ENCODE measurements around the gene RGS2.

Gene RGS2

DNA sequence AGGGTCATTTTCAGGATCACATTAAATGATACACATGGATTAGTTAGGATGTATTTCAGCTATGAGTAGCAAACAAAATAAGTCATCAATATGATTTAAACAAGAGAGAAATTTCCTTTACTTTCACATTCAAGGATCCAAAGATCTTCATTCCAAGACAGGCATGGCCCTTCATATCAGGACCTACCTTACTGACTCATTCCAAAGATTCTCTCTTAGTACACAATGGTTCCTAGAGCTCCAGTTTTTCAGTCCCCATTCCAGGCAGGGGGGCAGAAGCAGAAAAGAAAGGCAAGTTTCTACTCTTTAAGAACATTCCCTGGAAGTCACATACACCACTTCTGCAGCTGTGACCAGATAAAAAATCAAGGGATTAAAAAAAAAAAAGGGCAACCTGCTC lies 23.7 kb downstream of the RGS2 start:
- DNase-seq, result no peak

- DNase-seq, result no peak
Measured at GRCh38 chr1:192835116-192835515, 26.3 kb downstream of the RGS2 start.

GRCh38 chr1:192839162-192840066 lies 30.6 kb downstream of the RGS2 start:
- no peak for DNase-seq

DNA sequence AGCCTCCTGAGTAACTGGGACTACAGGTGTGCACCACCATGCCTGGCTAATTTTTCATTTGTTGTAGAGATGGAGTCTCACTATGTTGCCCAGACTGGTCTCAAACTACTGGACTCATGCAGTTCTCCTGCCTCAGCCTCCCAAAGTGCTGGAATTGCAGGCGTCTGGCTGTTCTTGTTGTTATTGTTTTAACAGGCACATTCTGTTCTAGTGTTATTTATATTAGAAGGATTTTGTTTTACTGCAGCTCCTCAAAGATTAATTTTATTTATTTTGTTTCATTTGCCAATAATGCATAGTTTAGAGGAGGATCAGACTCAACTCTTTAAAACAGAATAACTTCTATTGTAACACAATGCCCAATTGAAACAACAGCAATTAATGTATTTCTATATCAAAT lies 35.5 kb downstream of the RGS2 start:
- DNase-seq, result no peak

GRCh38 chr1:192846950-192847349 lies 38.1 kb downstream of the RGS2 start:
- DNase-seq, result no peak

- no peak for DNase-seq
Measured at GRCh38 chr1:192849011-192849410, 40.2 kb downstream of the RGS2 start.

GRCh38 chr1:192849442-192849841 lies 40.6 kb downstream of the RGS2 start:
- no peak for DNase-seq

GRCh38 chr1:192852001-192852947 lies 43.4 kb downstream of the RGS2 start:
- DNase-seq, result peak; percentile 36

DNA sequence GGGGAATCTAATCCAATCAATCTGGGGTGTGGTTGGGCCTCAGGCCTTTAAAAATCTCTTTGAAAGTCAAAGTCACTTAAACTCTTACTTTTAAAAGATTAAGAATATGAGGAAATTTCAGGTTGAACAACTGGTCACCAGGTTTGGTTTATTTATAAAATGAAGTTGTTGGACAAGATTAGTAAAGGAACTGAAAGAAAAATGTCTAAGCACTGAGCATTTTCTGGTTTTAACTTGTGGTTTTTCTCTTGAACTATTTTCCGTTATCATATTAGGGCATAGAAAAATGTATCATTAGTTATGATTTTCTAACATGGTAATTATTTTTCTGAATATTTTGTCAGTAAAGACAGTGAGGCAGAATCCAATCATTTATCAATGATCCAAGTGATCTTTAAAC lies 49.6 kb downstream of the RGS2 start:
- DNase-seq, result no peak

DNA sequence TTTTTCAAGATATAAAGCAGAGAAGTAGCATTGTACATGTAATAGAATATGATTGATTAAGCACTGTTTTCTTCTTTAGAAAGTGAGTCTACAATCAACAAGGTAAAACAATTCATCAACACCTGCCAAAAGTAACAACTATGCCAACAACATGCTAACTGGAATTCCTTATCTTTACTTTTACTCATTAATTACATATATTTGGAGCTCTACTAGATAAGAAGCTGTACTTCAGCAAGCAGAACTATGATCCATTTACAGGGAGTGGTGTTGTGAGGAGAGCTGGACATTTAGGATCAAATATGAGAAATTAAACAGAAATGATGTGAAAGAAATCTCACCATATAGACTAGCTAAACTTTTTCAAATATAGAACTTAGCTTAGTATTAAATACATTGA lies 51.0 kb downstream of the RGS2 start:
- DNase-seq, result no peak

DNA sequence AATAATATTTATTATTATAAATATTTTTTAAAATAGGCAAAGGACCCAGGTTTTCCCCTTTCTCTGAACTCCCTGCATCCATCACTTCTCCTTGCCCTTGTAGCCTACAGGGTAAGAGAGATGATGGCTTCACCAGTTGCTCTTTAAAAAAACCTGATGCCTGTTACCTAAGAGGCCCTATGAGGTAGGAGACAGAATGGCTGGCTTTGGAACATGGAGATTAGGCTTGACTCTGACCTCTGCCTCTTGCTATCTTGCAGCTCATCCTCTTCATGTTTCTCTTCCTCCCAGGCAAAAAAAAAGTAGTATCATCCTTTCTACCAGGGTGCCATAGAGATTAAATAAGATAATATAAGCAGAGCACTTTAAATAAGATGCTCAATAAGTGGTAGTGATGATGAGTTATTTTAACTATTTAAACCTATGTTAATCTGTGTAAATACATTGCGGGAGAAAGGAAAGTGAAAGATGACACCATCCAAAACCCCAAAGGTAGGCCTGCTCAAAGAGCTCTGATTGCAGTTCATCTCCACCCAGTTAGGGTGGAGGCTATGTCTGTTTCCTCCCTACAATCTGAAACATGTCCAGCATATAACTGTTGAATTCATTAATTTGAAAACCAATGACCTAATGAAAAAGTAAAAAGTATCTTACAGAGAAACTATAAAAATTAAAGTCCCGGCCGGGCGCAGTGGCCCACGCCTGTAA lies 51.8 kb downstream of the RGS2 start:
- no peak for DNase-seq

DNA sequence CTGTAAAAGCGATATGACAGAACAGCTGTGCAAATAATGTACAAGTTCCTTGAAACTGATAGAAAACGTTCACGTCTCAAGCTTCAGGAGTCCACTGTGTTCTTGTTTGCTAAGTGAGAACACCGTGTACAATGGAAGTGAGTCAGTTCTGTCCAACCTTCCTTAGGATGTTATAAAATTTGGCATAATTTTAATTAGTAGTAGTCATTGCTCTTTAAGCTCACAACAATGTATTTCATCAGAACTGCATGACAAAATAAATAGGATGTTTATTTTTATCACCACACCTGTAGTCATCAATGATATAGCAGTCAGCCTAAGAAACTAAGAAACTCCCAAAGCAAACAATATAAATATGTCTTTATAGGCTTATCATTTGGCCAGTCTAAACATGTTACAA lies 53.0 kb downstream of the RGS2 start:
- no peak for DNase-seq
